OCI-LY3 (cell line): ENCODE results near the gene UBTD1.

Source experiments
- EZH2phosphoT487 ChIP-seq: fragments of 200-600 bp; shearing (Covaris generic); IDR thresholded peaks from 2 replicates; pipeline ENCODE4 v1.6.1; 2018; ENCODE audit warnings: antibody characterized with exemption, mixed run types, low read depth
- TF ChIP-seq, protein P1 (sequence below): fragments of 200-600, 300-600 bp; sonication (generic); IDR thresholded peaks from 2 replicates; pipeline ENCODE4 v1.5.1; 2014; ENCODE audit warnings: antibody characterized with exemption, low read length, low read depth

- no peak for TF ChIP-seq EZH2phosphoT487
- TF ChIP-seq, protein P1, sequence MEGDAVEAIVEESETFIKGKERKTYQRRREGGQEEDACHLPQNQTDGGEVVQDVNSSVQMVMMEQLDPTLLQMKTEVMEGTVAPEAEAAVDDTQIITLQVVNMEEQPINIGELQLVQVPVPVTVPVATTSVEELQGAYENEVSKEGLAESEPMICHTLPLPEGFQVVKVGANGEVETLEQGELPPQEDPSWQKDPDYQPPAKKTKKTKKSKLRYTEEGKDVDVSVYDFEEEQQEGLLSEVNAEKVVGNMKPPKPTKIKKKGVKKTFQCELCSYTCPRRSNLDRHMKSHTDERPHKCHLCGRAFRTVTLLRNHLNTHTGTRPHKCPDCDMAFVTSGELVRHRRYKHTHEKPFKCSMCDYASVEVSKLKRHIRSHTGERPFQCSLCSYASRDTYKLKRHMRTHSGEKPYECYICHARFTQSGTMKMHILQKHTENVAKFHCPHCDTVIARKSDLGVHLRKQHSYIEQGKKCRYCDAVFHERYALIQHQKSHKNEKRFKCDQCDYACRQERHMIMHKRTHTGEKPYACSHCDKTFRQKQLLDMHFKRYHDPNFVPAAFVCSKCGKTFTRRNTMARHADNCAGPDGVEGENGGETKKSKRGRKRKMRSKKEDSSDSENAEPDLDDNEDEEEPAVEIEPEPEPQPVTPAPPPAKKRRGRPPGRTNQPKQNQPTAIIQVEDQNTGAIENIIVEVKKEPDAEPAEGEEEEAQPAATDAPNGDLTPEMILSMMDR = no peak
These were observed 1.5 kb downstream of the UBTD1 start for GRCh38 chr10:97500297-97500575.
